HG03439 (cell line): Measurements from ENCODE around the gene C2CD2.
"Not testable (repeated sequence)": the region's sequence is repeated elsewhere in the genome, so short reads cannot be mapped to it uniquely, and the experiment has no call there.

Experiments used
- ATAC-seq: cut with Tn5 transposase; IDR thresholded peaks from one replicate; pipeline ENCODE4 v1.9.1; 2021; ENCODE audit warnings: mild to moderate bottlenecking, moderate library complexity; ENCODE audit not compliant: unreplicated experiment

Gene C2CD2

GRCh38 chr21:41958886-41959563, 5.2 kb upstream of the C2CD2 start:
- no peak for ATAC-seq

GRCh38 chr21:41957991-41958766, 4.4 kb upstream of the C2CD2 start:
- no peak for ATAC-seq

- ATAC-seq = no peak
These were observed 3.3 kb upstream of the C2CD2 start for GRCh38 chr21:41956926-41957729.

- ATAC-seq = no peak
These were observed 1.7 kb upstream of the C2CD2 start for GRCh38 chr21:41955516-41955915.

GRCh38 chr21:41954654-41955499, 1.1 kb upstream of the C2CD2 start:
- no peak for ATAC-seq

- no peak for ATAC-seq
These were observed 478 bp downstream of the C2CD2 start for GRCh38 chr21:41953249-41953830.

- no peak for ATAC-seq
These were observed 1.1 kb downstream of the C2CD2 start for GRCh38 chr21:41952568-41953248.

GRCh38 chr21:41951876-41952567, 1.8 kb downstream of the C2CD2 start:
- no peak for ATAC-seq

- no peak for ATAC-seq
These were observed 2.9 kb downstream of the C2CD2 start for GRCh38 chr21:41950941-41951351.

- ATAC-seq = not testable (repeated sequence)
These were observed 4.2 kb downstream of the C2CD2 start for GRCh38 chr21:41949631-41950030.

- ATAC-seq = no peak
These were observed 4.9 kb downstream of the C2CD2 start for GRCh38 chr21:41948901-41949300.

GRCh38 chr21:41948078-41948895, 5.5 kb downstream of the C2CD2 start:
- ATAC-seq = no peak

- ATAC-seq = no peak
These were observed 7.8 kb downstream of the C2CD2 start for GRCh38 chr21:41945982-41946381.

- no peak for ATAC-seq
These were observed 10.0 kb downstream of the C2CD2 start for GRCh38 chr21:41943851-41944250.

- no peak for ATAC-seq
These were observed 11.4 kb downstream of the C2CD2 start for GRCh38 chr21:41942457-41942856.

GRCh38 chr21:41941941-41942340, 11.9 kb downstream of the C2CD2 start:
- no peak for ATAC-seq

- no peak for ATAC-seq
These were observed 13.4 kb downstream of the C2CD2 start for GRCh38 chr21:41940431-41940830.

GRCh38 chr21:41939391-41939790, 14.4 kb downstream of the C2CD2 start:
- ATAC-seq = no peak
